ENCODE measurements around the gene AMHR2.
"Not testable (repeated sequence)": the region's sequence is repeated elsewhere in the genome, so short reads cannot be mapped to it uniquely, and the experiment has no call there.

Gene AMHR2

GRCh38 chr12:53418221-53418620, 5.4 kb upstream of the AMHR2 start:
- TF ChIP-seq, protein P1, sequence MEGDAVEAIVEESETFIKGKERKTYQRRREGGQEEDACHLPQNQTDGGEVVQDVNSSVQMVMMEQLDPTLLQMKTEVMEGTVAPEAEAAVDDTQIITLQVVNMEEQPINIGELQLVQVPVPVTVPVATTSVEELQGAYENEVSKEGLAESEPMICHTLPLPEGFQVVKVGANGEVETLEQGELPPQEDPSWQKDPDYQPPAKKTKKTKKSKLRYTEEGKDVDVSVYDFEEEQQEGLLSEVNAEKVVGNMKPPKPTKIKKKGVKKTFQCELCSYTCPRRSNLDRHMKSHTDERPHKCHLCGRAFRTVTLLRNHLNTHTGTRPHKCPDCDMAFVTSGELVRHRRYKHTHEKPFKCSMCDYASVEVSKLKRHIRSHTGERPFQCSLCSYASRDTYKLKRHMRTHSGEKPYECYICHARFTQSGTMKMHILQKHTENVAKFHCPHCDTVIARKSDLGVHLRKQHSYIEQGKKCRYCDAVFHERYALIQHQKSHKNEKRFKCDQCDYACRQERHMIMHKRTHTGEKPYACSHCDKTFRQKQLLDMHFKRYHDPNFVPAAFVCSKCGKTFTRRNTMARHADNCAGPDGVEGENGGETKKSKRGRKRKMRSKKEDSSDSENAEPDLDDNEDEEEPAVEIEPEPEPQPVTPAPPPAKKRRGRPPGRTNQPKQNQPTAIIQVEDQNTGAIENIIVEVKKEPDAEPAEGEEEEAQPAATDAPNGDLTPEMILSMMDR (IDR thresholded peaks at IDR 0.05; ENCODE audit: low read depth, low read length, missing control alignments), result no peak
- no peak for DNase-seq (ENCODE audit: low read depth)
- no peak overlapping the region for H3K4me3 ChIP-seq (ENCODE audit: low read depth, low read length)

DNA sequence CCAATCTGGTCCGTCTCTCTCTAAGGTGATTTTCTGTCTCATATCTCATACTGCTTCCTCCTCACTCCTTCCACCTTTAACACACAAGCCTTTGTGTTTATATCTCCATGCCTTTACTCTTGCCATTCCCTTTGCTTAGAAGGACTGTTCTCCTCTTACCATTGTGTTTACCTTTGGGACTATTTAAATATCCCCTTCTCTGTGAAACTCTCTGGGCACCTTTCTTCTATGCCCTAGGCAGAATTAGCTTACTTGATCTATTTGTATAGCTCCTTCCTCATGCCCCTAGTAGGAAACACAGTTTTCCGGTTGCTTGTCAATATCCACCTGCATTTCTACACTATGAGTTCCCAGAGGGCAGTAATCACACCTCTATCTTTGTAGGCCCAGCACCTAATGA, 3.9 kb upstream of the AMHR2 start:
- no peak overlapping the region for H3K4me3 ChIP-seq (ENCODE audit: low read depth, low read length)
- DNase-seq (ENCODE audit: low read depth), result no peak
- TF ChIP-seq, protein P1 (IDR thresholded peaks at IDR 0.05; ENCODE audit: low read depth, low read length, missing control alignments), result no peak

GRCh38 chr12:53422247-53422646, 1.4 kb upstream of the AMHR2 start:
- not testable (repeated sequence) for DNase-seq (ENCODE audit: low read depth); H3K4me3 ChIP-seq (ENCODE audit: low read depth, low read length)

- no peak for DNase-seq (ENCODE audit: low read depth)
- TF ChIP-seq, protein P1 (IDR thresholded peaks at IDR 0.05; ENCODE audit: low read depth, low read length, missing control alignments), result no peak
- H3K4me3 ChIP-seq (ENCODE audit: low read depth, low read length), result no peak overlapping the region
These were observed 1.2 kb downstream of the AMHR2 start for GRCh38 chr12:53424626-53425514.

DNA sequence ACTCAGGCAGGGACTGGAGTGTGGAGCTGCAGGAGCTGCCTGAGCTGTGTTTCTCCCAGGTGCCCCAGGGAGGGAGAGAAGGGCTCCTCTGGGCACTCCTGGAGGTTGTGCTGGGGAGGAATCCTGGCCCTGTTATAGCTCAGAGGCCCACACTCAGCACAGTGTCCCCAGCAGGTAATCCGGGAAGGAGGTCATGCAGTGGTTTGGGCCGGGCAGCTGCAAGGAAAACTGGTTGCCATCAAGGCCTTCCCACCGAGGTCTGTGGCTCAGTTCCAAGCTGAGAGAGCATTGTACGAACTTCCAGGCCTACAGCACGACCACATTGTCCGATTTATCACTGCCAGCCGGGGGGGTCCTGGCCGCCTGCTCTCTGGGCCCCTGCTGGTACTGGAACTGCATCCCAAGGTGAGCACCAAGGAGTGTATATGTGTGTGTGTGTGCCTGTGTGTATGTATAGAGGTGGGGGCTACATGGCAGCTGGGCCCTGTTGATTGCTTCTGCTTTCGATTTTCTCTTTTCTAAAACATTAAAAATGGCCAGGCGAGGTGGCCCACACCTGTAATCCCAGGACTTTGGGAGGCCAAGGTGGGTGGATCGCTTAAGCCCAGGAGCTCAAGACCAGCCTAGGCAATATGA, 2.0 kb downstream of the AMHR2 start:
- TF ChIP-seq, protein P1 (IDR thresholded peaks at IDR 0.05; ENCODE audit: low read depth, low read length, missing control alignments), result no peak
- no peak for DNase-seq (ENCODE audit: low read depth)

GRCh38 chr12:53427905-53428594, 4.4 kb downstream of the AMHR2 start:
- TF ChIP-seq, protein P1 (IDR thresholded peaks at IDR 0.05; ENCODE audit: low read depth, low read length, missing control alignments), result no peak
- no peak overlapping the region for H3K4me3 ChIP-seq (ENCODE audit: low read depth, low read length)
- DNase-seq (ENCODE audit: low read depth), result no peak

More for the DNA sequence above, 2.0 kb downstream of the AMHR2 start:
- no peak overlapping the region for H3K4me3 ChIP-seq (ENCODE audit: low read depth, low read length)

DNA sequence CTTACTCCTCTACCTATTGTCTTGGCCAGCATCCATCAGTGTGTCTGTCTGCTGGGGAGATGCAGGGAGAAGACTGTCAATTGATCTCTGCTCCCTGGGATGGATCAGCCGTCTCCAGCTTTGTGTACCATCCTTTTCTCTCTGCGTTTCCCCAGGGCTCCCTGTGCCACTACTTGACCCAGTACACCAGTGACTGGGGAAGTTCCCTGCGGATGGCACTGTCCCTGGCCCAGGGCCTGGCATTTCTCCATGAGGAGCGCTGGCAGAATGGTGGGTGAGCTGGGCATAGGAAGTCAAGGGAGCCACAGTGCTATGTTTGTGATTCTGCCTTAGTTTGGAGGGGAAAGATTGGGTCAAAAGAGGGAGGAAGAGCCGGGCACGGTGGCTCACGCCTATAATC, 5.1 kb downstream of the AMHR2 start:
- no peak overlapping the region for H3K4me3 ChIP-seq (ENCODE audit: low read depth, low read length)
- TF ChIP-seq, protein P1 (IDR thresholded peaks at IDR 0.05; ENCODE audit: low read depth, low read length, missing control alignments), result no peak
- DNase-seq (ENCODE audit: low read depth), result no peak
